CD4-positive, alpha-beta T cell treated with Interleukin-4 for 4 hours (primary cell): Measurements from ENCODE around the gene WDR86.

Experiments used
- DNase-seq: peaks from one replicate; pipeline ENCODE4 v3.0.0-alpha.2; 2020

WDR86 gene

GRCh38 chr7:151378496-151379192, 31.2 kb downstream of the WDR86 start:
- DNase-seq, result no peak

GRCh38 chr7:151378011-151378410, 31.8 kb downstream of the WDR86 start:
- DNase-seq, result no peak

GRCh38 chr7:151377406-151377805, 32.4 kb downstream of the WDR86 start:
- DNase-seq, result no peak

- no peak for DNase-seq
Measured at GRCh38 chr7:151376218-151376902, 33.5 kb downstream of the WDR86 start.

- no peak for DNase-seq
Measured at GRCh38 chr7:151375530-151376217, 34.2 kb downstream of the WDR86 start.

- DNase-seq, result no peak
Measured at GRCh38 chr7:151374726-151375125, 35.1 kb downstream of the WDR86 start.

GRCh38 chr7:151374139-151374538, 35.7 kb downstream of the WDR86 start:
- DNase-seq, result no peak

- DNase-seq, result no peak
Measured at GRCh38 chr7:151373599-151373998, 36.2 kb downstream of the WDR86 start.

- no peak for DNase-seq
Measured at GRCh38 chr7:151372612-151373265, 37.1 kb downstream of the WDR86 start.

GRCh38 chr7:151371266-151371665, 38.6 kb downstream of the WDR86 start:
- no peak for DNase-seq

- DNase-seq, result peak; percentile 80
Measured at GRCh38 chr7:151368136-151368571, 41.7 kb downstream of the WDR86 start.

- DNase-seq, result no peak
Measured at GRCh38 chr7:151367284-151367683, 42.6 kb downstream of the WDR86 start.

- DNase-seq, result no peak
Measured at GRCh38 chr7:151366880-151367222, 43.0 kb downstream of the WDR86 start.

- DNase-seq, result no peak
Measured at GRCh38 chr7:151366166-151366879, 43.5 kb downstream of the WDR86 start.

GRCh38 chr7:151363182-151363581, 46.7 kb downstream of the WDR86 start:
- no peak for DNase-seq

GRCh38 chr7:151361193-151361959, 48.5 kb downstream of the WDR86 start:
- no peak for DNase-seq

GRCh38 chr7:151352512-151352911, 57.3 kb downstream of the WDR86 start:
- DNase-seq, result no peak

GRCh38 chr7:151351967-151352366, 57.9 kb downstream of the WDR86 start:
- DNase-seq, result peak; percentile 70

GRCh38 chr7:151351027-151351426, 58.8 kb downstream of the WDR86 start:
- peak; percentile 35 for DNase-seq

- no peak for DNase-seq
Measured at GRCh38 chr7:151349507-151349853, 60.4 kb downstream of the WDR86 start.

GRCh38 chr7:151348970-151349369, 60.9 kb downstream of the WDR86 start:
- no peak for DNase-seq

GRCh38 chr7:151347200-151347599, 62.6 kb downstream of the WDR86 start:
- DNase-seq, result no peak
